ENCODE results near the gene ZDHHC14. TPM values are rescaled to one million over a fixed set of nuclear protein-coding genes. Genes with fewer than 3 reads are reported as not detected.

Gene ZDHHC14
- total RNA-seq, 1 donor from 2014 or later: 26.1 TPM

GRCh38 chr6:157449610-157450009, 68.6 kb downstream of the ZDHHC14 start:
- Mint-ChIP-seq H3K4me3 (ENCODE audit: unreplicated experiment) (no peak overlapping the region), H3K36me3 (ENCODE audit: low read depth, unreplicated experiment) (no peaks in the 10 kb centered on the region), H3K9me3 (ENCODE audit: unreplicated experiment) (no peaks in the 10 kb centered on the region), H3K27ac (ENCODE audit: unreplicated experiment) (no peak overlapping the region), H3K27me3 (ENCODE audit: unreplicated experiment) (peaks cover 2% of the 10 kb centered on the region), H3K4me1 (ENCODE audit: unreplicated experiment) (peaks cover under 1% of the 10 kb centered on the region)
- DNase-seq (ENCODE audit: low spot score): no peak
- TF ChIP-seq CTCF (IDR thresholded peaks at IDR 0.05; ENCODE audit: unreplicated experiment): no peak

GRCh38 chr6:157450931-157451742, 70.1 kb downstream of the ZDHHC14 start:
- TF ChIP-seq CTCF (IDR thresholded peaks at IDR 0.05; ENCODE audit: unreplicated experiment): no peak
- H3K27me3 Mint-ChIP-seq (ENCODE audit: unreplicated experiment): peaks cover 2% of the 10 kb centered on the region

GRCh38 chr6:157452096-157452495, 71.1 kb downstream of the ZDHHC14 start:
- Mint-ChIP-seq H3K36me3 (ENCODE audit: low read depth, unreplicated experiment) (no peaks in the 10 kb centered on the region), H3K27ac (ENCODE audit: unreplicated experiment) (no peak overlapping the region), H3K4me3 (ENCODE audit: unreplicated experiment) (no peak overlapping the region), H3K4me1 (ENCODE audit: unreplicated experiment) (peaks cover 21% of the 10 kb centered on the region), H3K9me3 (ENCODE audit: unreplicated experiment) (no peaks in the 10 kb centered on the region), H3K27me3 (ENCODE audit: unreplicated experiment) (peaks cover 2% of the 10 kb centered on the region)
- TF ChIP-seq CTCF (IDR thresholded peaks at IDR 0.05; ENCODE audit: unreplicated experiment): no peak
- DNase-seq (ENCODE audit: low spot score): no peak

More at GRCh38 chr6:157450931-157451742, 70.1 kb downstream of the ZDHHC14 start:
- Mint-ChIP-seq H3K27ac (ENCODE audit: unreplicated experiment) (no peak overlapping the region), H3K4me1 (ENCODE audit: unreplicated experiment) (peaks cover 16% of the 10 kb centered on the region), H3K36me3 (ENCODE audit: low read depth, unreplicated experiment) (no peaks in the 10 kb centered on the region), H3K9me3 (ENCODE audit: unreplicated experiment) (no peaks in the 10 kb centered on the region), H3K4me3 (ENCODE audit: unreplicated experiment) (no peak overlapping the region)
- DNase-seq (ENCODE audit: low spot score): no peak

GRCh38 chr6:157453131-157453530, 72.1 kb downstream of the ZDHHC14 start:
- DNase-seq (ENCODE audit: low spot score): no peak
- Mint-ChIP-seq H3K4me3 (ENCODE audit: unreplicated experiment) (no peak overlapping the region), H3K27me3 (ENCODE audit: unreplicated experiment) (no peaks in the 10 kb centered on the region), H3K4me1 (ENCODE audit: unreplicated experiment) (peaks cover 21% of the 10 kb centered on the region), H3K9me3 (ENCODE audit: unreplicated experiment) (no peaks in the 10 kb centered on the region), H3K36me3 (ENCODE audit: low read depth, unreplicated experiment) (no peaks in the 10 kb centered on the region), H3K27ac (ENCODE audit: unreplicated experiment) (no peak overlapping the region)
- TF ChIP-seq CTCF (IDR thresholded peaks at IDR 0.05; ENCODE audit: unreplicated experiment): no peak

- no peaks in the 10 kb centered on the region for H3K9me3 Mint-ChIP-seq (ENCODE audit: unreplicated experiment)
- H3K27ac Mint-ChIP-seq (ENCODE audit: unreplicated experiment): no peak overlapping the region
- H3K27me3 Mint-ChIP-seq (ENCODE audit: unreplicated experiment): no peaks in the 10 kb centered on the region
- no peak overlapping the region for H3K4me3 Mint-ChIP-seq (ENCODE audit: unreplicated experiment)
- DNase-seq (ENCODE audit: low spot score): no peak
- no peaks in the 10 kb centered on the region for H3K36me3 Mint-ChIP-seq (ENCODE audit: low read depth, unreplicated experiment)
- peaks cover 21% of the 10 kb centered on the region for H3K4me1 Mint-ChIP-seq (ENCODE audit: unreplicated experiment)
- TF ChIP-seq CTCF (IDR thresholded peaks at IDR 0.05; ENCODE audit: unreplicated experiment): no peak
Measured at GRCh38 chr6:157453978-157454377, 73.0 kb downstream of the ZDHHC14 start.
